Neuronal stem cell (in vitro differentiated cells): Measurements from ENCODE around the gene TBC1D21.

ENCODE experiments used
- DNase-seq: peaks from one replicate; pipeline ENCODE4 v3.0.0-alpha.2; 2013; ENCODE audit warnings: low spot score
- H2AFZ ChIP-seq: one replicate; pipeline ENCODE4 v1.6.1; 2013; ENCODE audit warnings: mild to moderate bottlenecking, low read length, inconsistent platforms
- H2AK5ac ChIP-seq: 2 replicates; pipeline ENCODE4 v1.6.1; 2013; ENCODE audit warnings: low read depth, mild to moderate bottlenecking, inconsistent platforms, low read length, moderate library complexity, mixed read lengths
- H2BK120ac ChIP-seq: 2 replicates; pipeline ENCODE4 v1.6.1; 2013; ENCODE audit warnings: low read depth, mild to moderate bottlenecking, inconsistent platforms, low read length, moderate library complexity, mixed read lengths
- H2BK12ac ChIP-seq: one replicate; pipeline ENCODE4 v1.6.1; 2013; ENCODE audit warnings: low read length, inconsistent platforms
- H2BK15ac ChIP-seq: 2 replicates; pipeline ENCODE4 v1.6.1; 2013; ENCODE audit warnings: mild to moderate bottlenecking, low read length, inconsistent platforms, mixed read lengths
- H2BK5ac ChIP-seq: one replicate; pipeline ENCODE4 v1.6.1; 2013; ENCODE audit warnings: inconsistent platforms, mild to moderate bottlenecking, low read length, moderate library complexity
- H3K14ac ChIP-seq: one replicate; pipeline ENCODE4 v1.6.1; 2013; ENCODE audit warnings: low read length, inconsistent platforms
- H3K18ac ChIP-seq: 2 replicates; pipeline ENCODE4 v1.6.1; 2013; ENCODE audit warnings: low read length, inconsistent platforms
- H3K23ac ChIP-seq: 2 replicates; pipeline ENCODE4 v1.6.1; 2013; ENCODE audit warnings: low read depth, mild to moderate bottlenecking, mixed read lengths, low read length, inconsistent platforms; ENCODE audit not compliant: poor library complexity
- H3K27ac ChIP-seq: replicated peaks from 3 replicates; pipeline ENCODE4 v1.5.1; 2013; ENCODE audit warnings: low read length, inconsistent platforms
- H3K27me3 ChIP-seq, 3 experiments: 2 replicates each; pipeline ENCODE4 v1.6.1; 2013; ENCODE audit warnings: low read length in 3 of 3, mild to moderate bottlenecking in 2 of 3, inconsistent platforms in 1 of 3, low read depth in 1 of 3, mixed read lengths in 1 of 3, moderate library complexity in 1 of 3; ENCODE audit not compliant: control insufficient read depth in 3 of 3, insufficient read depth in 3 of 3
- H3K36me3 ChIP-seq, 2 donors: replicated peaks in 1 of 2; 2 replicates each; pipeline ENCODE4 v1.6.1; 2013; ENCODE audit warnings: low read length in 2 of 2; ENCODE audit not compliant: control insufficient read depth in 2 of 2, insufficient read depth in 2 of 2
- H3K4ac ChIP-seq: 2 replicates; pipeline ENCODE4 v1.6.1; 2013; ENCODE audit warnings: inconsistent platforms, mild to moderate bottlenecking, low read length, moderate library complexity
- H3K4me1 ChIP-seq, 2 donors: 1 replicate in 1 of 2; 2 replicates in 1 of 2; pipeline ENCODE4 v1.6.1; 2013; ENCODE audit warnings: low read length in 2 of 2, low read depth in 1 of 2; ENCODE audit not compliant: control insufficient read depth in 2 of 2, insufficient read depth in 1 of 2
- H3K4me2 ChIP-seq: one replicate; pipeline ENCODE4 v1.6.1; 2013; ENCODE audit warnings: mild to moderate bottlenecking, low read length, inconsistent platforms; ENCODE audit not compliant: insufficient read depth, poor library complexity, severe bottlenecking
- H3K4me3 ChIP-seq, 2 donors: 2 replicates each; pipeline ENCODE4 v1.5.1; 2013; ENCODE audit warnings: low read length in 2 of 2, mild to moderate bottlenecking in 2 of 2, inconsistent platforms in 1 of 2, moderate library complexity in 1 of 2
- H3K79me1 ChIP-seq: one replicate; pipeline ENCODE4 v1.6.1; 2013; ENCODE audit warnings: low read depth, mild to moderate bottlenecking, inconsistent platforms, low read length, moderate library complexity
- H3K9ac ChIP-seq: one replicate; pipeline ENCODE4 v1.6.1; 2013; ENCODE audit warnings: mild to moderate bottlenecking, low read depth, low read length, inconsistent platforms; ENCODE audit not compliant: poor library complexity
- H3K9me3 ChIP-seq, 2 donors: replicated peaks in 1 of 2; 2 replicates each; pipeline versions ENCODE3 to v1.6.1; 2013; ENCODE audit warnings: low read length in 2 of 2, mild to moderate bottlenecking in 2 of 2, inconsistent platforms in 1 of 2, low read depth in 1 of 2, mixed read lengths in 1 of 2, moderate library complexity in 1 of 2; ENCODE audit not compliant: control insufficient read depth in 2 of 2, insufficient read depth in 1 of 2
- H4K8ac ChIP-seq: one replicate; pipeline ENCODE4 v1.6.1; 2013; ENCODE audit warnings: low read depth, mild to moderate bottlenecking, inconsistent platforms, low read length, moderate library complexity
- H4K91ac ChIP-seq: one replicate; pipeline ENCODE4 v1.6.1; 2013; ENCODE audit warnings: low read length, low read depth, mild to moderate bottlenecking, inconsistent platforms; ENCODE audit not compliant: poor library complexity
- WGBS, 2 donors: extraction: QIAGEN DNeasy Blood & Tissue Kit; methylation state at CpG; one replicate each; pipeline ENCODE4 v1.1.7; 2013; ENCODE audit warnings: missing lambda C conversion rate in 2 of 2, mixed read lengths in 1 of 2; ENCODE audit not compliant: insufficient read length in 2 of 2, insufficient replicate concordance in 1 of 2; ENCODE audit errors: extremely low coverage in 2 of 2; 5-methylcytosine and 5-hydroxymethylcytosine counted together

TBC1D21 gene

DNA sequence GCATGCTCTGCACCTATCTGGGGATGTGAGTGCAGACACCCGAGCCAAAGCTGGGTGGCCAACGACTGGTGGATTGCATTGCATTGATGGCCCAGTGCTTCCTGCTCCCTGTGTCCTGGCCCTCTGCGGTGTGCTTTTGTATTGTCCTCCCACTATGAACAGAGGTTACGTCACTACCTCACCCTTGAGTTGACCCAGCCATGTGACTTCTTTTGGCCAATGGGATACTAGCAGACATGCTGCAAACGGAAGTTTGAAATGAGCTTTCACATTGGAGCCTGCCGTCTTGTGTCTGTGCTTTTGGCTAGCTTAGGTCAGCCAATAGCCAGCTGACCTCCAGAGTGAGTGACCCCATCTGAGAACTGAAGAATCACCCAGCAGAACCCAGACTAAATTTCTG is 15.3 kb upstream of the TBC1D21 start:
- Histone ChIP-seq H3K18ac (peak overlapping the region; percentile 35), H3K14ac (no peak overlapping the region), H2AK5ac (no peak overlapping the region), H2AFZ (peak overlapping the region; percentile 32), H3K4me2 (no peak overlapping the region), H3K23ac (peak overlapping the region; percentile 17), H2BK12ac (no peak overlapping the region), H2BK15ac (no peak overlapping the region), H3K9me3 (no peaks in the 10 kb centered on the region), H3K4ac (no peak overlapping the region), H3K27me3 (peaks cover 0 to 21% (median 0%) of the 10 kb centered on the region in 3 experiments), H4K91ac (no peak overlapping the region), H3K36me3 (no peaks in the 10 kb centered on the region), H3K9ac (no peak overlapping the region), H2BK5ac (peak overlapping the region; percentile 79), H4K8ac (no peak overlapping the region), H3K4me1 (peaks cover 0 to 1% of the 10 kb centered on the region in 2 donors), H3K79me1 (no peaks in the 10 kb centered on the region), H2BK120ac (no peak overlapping the region), H3K27ac (no peak overlapping the region), H3K4me3 (no peak overlapping the region)
- no peak for DNase-seq
- no CpG with 5 or more reads among the region's 6 CpGs for WGBS, 2 donors

DNA sequence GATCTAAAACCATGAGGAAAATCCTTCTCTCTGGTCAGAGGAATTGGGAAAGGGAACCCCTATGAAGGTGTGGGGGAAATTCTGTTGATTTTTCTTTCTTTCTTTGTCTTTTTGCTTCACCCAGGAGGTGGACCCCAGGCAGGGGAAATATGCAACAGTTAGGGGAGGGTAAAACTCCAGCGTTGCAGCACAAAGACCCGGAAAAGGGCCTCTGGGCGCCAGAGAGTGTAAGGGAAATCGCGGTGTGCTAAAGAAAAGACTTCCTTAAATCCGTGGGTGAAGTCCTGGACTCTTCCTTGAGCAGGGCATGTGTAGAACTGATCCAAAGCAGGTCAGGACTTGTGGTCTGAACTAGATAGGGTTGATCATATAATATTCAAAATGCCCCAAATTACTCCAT is 11.1 kb upstream of the TBC1D21 start:
- H3K9ac ChIP-seq: no peak overlapping the region
- H2BK15ac ChIP-seq: no peak overlapping the region
- peaks cover 0 to 3% of the 10 kb centered on the region in 2 donors for H3K4me1 ChIP-seq
- H2BK120ac ChIP-seq: no peak overlapping the region
- DNase-seq: no peak
- H3K36me3 ChIP-seq: no peaks in the 10 kb centered on the region
- H2AK5ac ChIP-seq: no peak overlapping the region
- H4K8ac ChIP-seq: no peak overlapping the region
- no peaks in the 10 kb centered on the region for H3K9me3 ChIP-seq
- H2BK5ac ChIP-seq: no peak overlapping the region
- H2BK12ac ChIP-seq: no peak overlapping the region
- no CpG with 5 or more reads among the region's 6 CpGs for WGBS, 2 donors
- no peak overlapping the region for H3K27ac ChIP-seq
- no peak overlapping the region for H3K4ac ChIP-seq
- no peak overlapping the region for H3K4me3 ChIP-seq
- no peak overlapping the region for H3K23ac ChIP-seq
- H3K27me3 ChIP-seq: peaks cover 0 to 6% (median 0%) of the 10 kb centered on the region in 3 experiments
- no peak overlapping the region for H3K4me2 ChIP-seq
- no peak overlapping the region for H3K14ac ChIP-seq
- no peak overlapping the region for H3K18ac ChIP-seq
- peak overlapping the region; percentile 52 for H2AFZ ChIP-seq
- H4K91ac ChIP-seq: no peak overlapping the region
- no peaks in the 10 kb centered on the region for H3K79me1 ChIP-seq

DNA sequence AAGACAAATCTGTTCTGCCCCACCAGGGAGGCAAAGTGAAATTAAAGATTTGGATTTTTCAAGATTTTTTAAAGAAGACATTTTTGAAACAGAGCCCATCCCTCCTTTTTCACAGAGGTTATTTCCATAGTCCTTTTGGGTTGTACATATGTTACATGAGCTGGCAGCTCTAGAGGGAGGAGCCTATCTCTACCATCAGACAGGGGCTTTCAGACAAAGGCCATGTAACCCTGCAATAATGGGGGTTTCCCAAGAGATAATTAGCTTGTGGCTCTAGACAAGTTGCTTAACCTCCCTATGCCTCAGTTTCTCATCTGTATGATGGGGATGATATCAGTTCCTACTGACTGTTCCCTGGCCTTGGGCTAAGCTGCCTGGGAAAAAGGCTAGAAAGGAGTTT is 8.0 kb upstream of the TBC1D21 start:
- no peak overlapping the region for H4K91ac ChIP-seq
- no peak overlapping the region for H3K4ac ChIP-seq
- H4K8ac ChIP-seq: no peak overlapping the region
- no peak overlapping the region for H3K4me2 ChIP-seq
- DNase-seq: no peak
- H2AFZ ChIP-seq: no peak overlapping the region
- no peak overlapping the region for H3K4me3 ChIP-seq
- H3K4me1 ChIP-seq: peaks cover 0 to 3% of the 10 kb centered on the region in 2 donors
- H2BK15ac ChIP-seq: no peak overlapping the region
- H2BK5ac ChIP-seq: no peak overlapping the region
- no peaks in the 10 kb centered on the region for H3K36me3 ChIP-seq
- peaks cover 0 to 14% (median 0%) of the 10 kb centered on the region in 3 experiments for H3K27me3 ChIP-seq
- H3K27ac ChIP-seq: no peak overlapping the region
- H3K14ac ChIP-seq: no peak overlapping the region
- no peak overlapping the region for H3K18ac ChIP-seq
- H3K23ac ChIP-seq: no peak overlapping the region
- no peaks in the 10 kb centered on the region for H3K9me3 ChIP-seq
- no peak overlapping the region for H2BK12ac ChIP-seq
- H2AK5ac ChIP-seq: no peak overlapping the region
- H3K79me1 ChIP-seq: no peaks in the 10 kb centered on the region
- H3K9ac ChIP-seq: no peak overlapping the region
- no peak overlapping the region for H2BK120ac ChIP-seq

DNA sequence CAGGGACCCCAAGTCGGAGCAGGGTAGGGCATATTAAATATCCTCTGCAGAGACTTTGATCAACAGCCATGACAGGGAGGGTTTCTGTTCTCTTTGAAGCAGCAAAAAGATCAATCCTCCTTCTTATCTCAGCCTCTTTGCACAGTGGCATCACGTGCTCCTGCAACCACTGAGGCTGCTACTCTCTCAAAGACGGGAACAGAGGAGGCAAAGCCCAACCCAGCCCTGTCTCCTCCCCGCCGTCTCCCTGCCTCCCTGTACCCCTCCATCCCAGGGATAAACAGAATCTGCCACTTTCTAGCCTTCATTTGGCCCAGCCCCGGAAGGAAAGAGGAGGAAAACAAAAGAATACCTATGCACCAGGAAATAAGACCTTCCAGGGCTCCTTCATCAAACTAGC is 7.5 kb upstream of the TBC1D21 start:
- H3K9ac ChIP-seq: no peak overlapping the region
- H2AK5ac ChIP-seq: no peak overlapping the region
- no peak overlapping the region for H2AFZ ChIP-seq
- H3K9me3 ChIP-seq: no peaks in the 10 kb centered on the region
- no peak overlapping the region for H2BK15ac ChIP-seq
- H3K27ac ChIP-seq: no peak overlapping the region
- H3K79me1 ChIP-seq: no peaks in the 10 kb centered on the region
- no peak overlapping the region for H2BK120ac ChIP-seq
- H3K27me3 ChIP-seq: peaks cover 0 to 19% (median 0%) of the 10 kb centered on the region in 3 experiments
- H3K14ac ChIP-seq: no peak overlapping the region
- H3K23ac ChIP-seq: no peak overlapping the region
- no peak overlapping the region for H4K91ac ChIP-seq
- no peak overlapping the region for H3K18ac ChIP-seq
- no peaks in the 10 kb centered on the region for H3K36me3 ChIP-seq
- no peak overlapping the region for H2BK12ac ChIP-seq
- no peak overlapping the region for H4K8ac ChIP-seq
- H2BK5ac ChIP-seq: no peak overlapping the region
- WGBS, 2 donors: no CpG with 5 or more reads among the region's 6 CpGs
- DNase-seq: no peak
- no peak overlapping the region for H3K4ac ChIP-seq
- no peak overlapping the region for H3K4me3 ChIP-seq
- H3K4me2 ChIP-seq: no peak overlapping the region
- peaks cover 0 to 3% of the 10 kb centered on the region in 2 donors for H3K4me1 ChIP-seq
